ENCODE measurements around the gene KCNV2. TPM values are rescaled to one million over a fixed set of nuclear protein-coding genes. Genes with fewer than 3 reads are reported as not detected.

The KCNV2 gene
- total RNA-seq, 4 donors from 2014 or later = not detected

GRCh38 chr9:2741441-2742158 lies 24.3 kb downstream of the KCNV2 start:
- no peak overlapping the region for H3K4me3 ChIP-seq (replicated peaks in 1 of 3)
- H3K27ac ChIP-seq = no peak overlapping the region
- H3K27me3 ChIP-seq = no peaks in the 10 kb centered on the region
- no peaks in the 10 kb centered on the region for H3K9me3 ChIP-seq
- intact Hi-C loops (cut with DNase I) = no loop called here
- no peak for DNase-seq
- H3K36me3 ChIP-seq = no peaks in the 10 kb centered on the region
- TF ChIP-seq POLR2A (IDR thresholded peaks at IDR 0.05) = no peak
- TF ChIP-seq CTCF (IDR thresholded peaks at IDR 0.05) = no peak
- H3K4me1 ChIP-seq = no peaks in the 10 kb centered on the region
- WGBS, 2 donors = 92 to 97% methylated on average over 6 of the region's 6 CpGs

- DNase-seq = no peak
- H3K27ac ChIP-seq = no peak overlapping the region
- no peaks in the 10 kb centered on the region for H3K4me1 ChIP-seq
- intact Hi-C loops (cut with DNase I) = no loop called here
- no peaks in the 10 kb centered on the region for H3K36me3 ChIP-seq
- WGBS, 2 donors = 78 to 93% methylated on average over 7 of the region's 7 CpGs
- H3K4me3 ChIP-seq (replicated peaks in 1 of 3) = no peak overlapping the region
- TF ChIP-seq CTCF (IDR thresholded peaks at IDR 0.05) (no peak), POLR2A (IDR thresholded peaks at IDR 0.05) (no peak)
- H3K9me3 ChIP-seq = no peaks in the 10 kb centered on the region
- no peaks in the 10 kb centered on the region for H3K27me3 ChIP-seq
Measured at GRCh38 chr9:2742214-2742613, 24.9 kb downstream of the KCNV2 start.

GRCh38 chr9:2743937-2744529 lies 26.7 kb downstream of the KCNV2 start:
- no peak for TF ChIP-seq CTCF (IDR thresholded peaks at IDR 0.05)
- no peak for TF ChIP-seq POLR2A (IDR thresholded peaks at IDR 0.05)
- no peaks in the 10 kb centered on the region for H3K4me1 ChIP-seq
- DNase-seq = no peak
- H3K27me3 ChIP-seq = no peaks in the 10 kb centered on the region
- no peaks in the 10 kb centered on the region for H3K36me3 ChIP-seq
- intact Hi-C loops (cut with DNase I) = no loop called here
- H3K9me3 ChIP-seq = no peaks in the 10 kb centered on the region
- WGBS, 2 donors = 95 to 98% methylated on average over 5 of the region's 5 CpGs
- H3K27ac ChIP-seq = no peak overlapping the region
- H3K4me3 ChIP-seq (replicated peaks in 1 of 3) = no peak overlapping the region

GRCh38 chr9:2745560-2746380 lies 28.5 kb downstream of the KCNV2 start:
- 86% methylated on average over 9 of the region's 9 CpGs for WGBS, 2 donors
- DNase-seq = no peak
- H3K36me3 ChIP-seq = no peaks in the 10 kb centered on the region
- no peak overlapping the region for H3K27ac ChIP-seq
- intact Hi-C loops (cut with DNase I) = no loop called here
- H3K9me3 ChIP-seq = no peaks in the 10 kb centered on the region
- H3K4me3 ChIP-seq (replicated peaks in 1 of 3) = no peak overlapping the region
- H3K4me1 ChIP-seq = no peaks in the 10 kb centered on the region
- no peaks in the 10 kb centered on the region for H3K27me3 ChIP-seq
- no peak for TF ChIP-seq POLR2A (IDR thresholded peaks at IDR 0.05)

- H3K27ac ChIP-seq = no peak overlapping the region
- H3K36me3 ChIP-seq = no peaks in the 10 kb centered on the region
- no peaks in the 10 kb centered on the region for H3K4me1 ChIP-seq
- WGBS, 2 donors = 91 to 97% methylated on average over 2 of the region's 2 CpGs
- no peaks in the 10 kb centered on the region for H3K9me3 ChIP-seq
- H3K27me3 ChIP-seq = no peaks in the 10 kb centered on the region
- no peak for DNase-seq
- intact Hi-C loops (cut with DNase I) = no loop called here
- H3K4me3 ChIP-seq (replicated peaks in 1 of 3) = no peak overlapping the region
- TF ChIP-seq POLR2A (IDR thresholded peaks at IDR 0.05) = no peak
- TF ChIP-seq CTCF (IDR thresholded peaks at IDR 0.05) = no peak
Measured at GRCh38 chr9:2749485-2749884, 32.2 kb downstream of the KCNV2 start.
